ENCODE results near the gene PLA2G2E.
A peak's percentile ranks its signal among the peaks of the same experiment; 100 is the strongest.
"Not testable (repeated sequence)": the region's sequence is repeated elsewhere in the genome, so short reads cannot be mapped to it uniquely, and the experiment has no call there.

Gene PLA2G2E

GRCh38 chr1:19884312-19884711 is 39.1 kb downstream of the PLA2G2E start:
- no peak overlapping the region for H3K4me3 ChIP-seq (ENCODE audit: low read depth, low read length)
- no peak for DNase-seq (ENCODE audit: low read depth)
- TF ChIP-seq, protein P1, sequence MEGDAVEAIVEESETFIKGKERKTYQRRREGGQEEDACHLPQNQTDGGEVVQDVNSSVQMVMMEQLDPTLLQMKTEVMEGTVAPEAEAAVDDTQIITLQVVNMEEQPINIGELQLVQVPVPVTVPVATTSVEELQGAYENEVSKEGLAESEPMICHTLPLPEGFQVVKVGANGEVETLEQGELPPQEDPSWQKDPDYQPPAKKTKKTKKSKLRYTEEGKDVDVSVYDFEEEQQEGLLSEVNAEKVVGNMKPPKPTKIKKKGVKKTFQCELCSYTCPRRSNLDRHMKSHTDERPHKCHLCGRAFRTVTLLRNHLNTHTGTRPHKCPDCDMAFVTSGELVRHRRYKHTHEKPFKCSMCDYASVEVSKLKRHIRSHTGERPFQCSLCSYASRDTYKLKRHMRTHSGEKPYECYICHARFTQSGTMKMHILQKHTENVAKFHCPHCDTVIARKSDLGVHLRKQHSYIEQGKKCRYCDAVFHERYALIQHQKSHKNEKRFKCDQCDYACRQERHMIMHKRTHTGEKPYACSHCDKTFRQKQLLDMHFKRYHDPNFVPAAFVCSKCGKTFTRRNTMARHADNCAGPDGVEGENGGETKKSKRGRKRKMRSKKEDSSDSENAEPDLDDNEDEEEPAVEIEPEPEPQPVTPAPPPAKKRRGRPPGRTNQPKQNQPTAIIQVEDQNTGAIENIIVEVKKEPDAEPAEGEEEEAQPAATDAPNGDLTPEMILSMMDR (IDR thresholded peaks at IDR 0.05; ENCODE audit: low read depth, low read length, missing control alignments), result no peak
- in situ Hi-C loops (cut with HindIII; ENCODE audit: low sequenced_read_pairs), result no loop called here

GRCh38 chr1:19882111-19883071 is 41.0 kb downstream of the PLA2G2E start, which contains the start of gene OTUD3:
Gene OTUD3 (plus strand): TSS chr1:19882395. CDS start chr1:19882514, 119 bp downstream.
- in situ Hi-C loops (cut with HindIII; ENCODE audit: low sequenced_read_pairs), result no loop called here

DNA sequence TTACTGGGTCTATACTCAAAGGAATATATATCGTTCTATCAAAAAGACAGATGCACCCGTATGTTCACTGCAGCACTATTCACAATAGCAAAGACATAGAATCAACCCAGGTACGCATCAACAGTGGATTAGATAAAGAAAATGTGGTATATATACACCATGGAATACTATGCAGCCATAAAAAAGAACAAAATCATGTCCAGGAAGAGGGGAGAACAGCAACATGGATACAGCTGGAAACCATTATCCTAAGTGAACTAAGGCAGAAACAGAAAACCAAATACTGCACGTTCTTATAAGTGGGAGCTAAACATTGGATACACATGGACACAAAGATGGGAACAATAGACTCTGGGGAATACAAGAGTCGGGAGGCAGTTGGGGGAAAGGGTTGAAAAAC is 42.6 kb downstream of the PLA2G2E start:
- DNase-seq (ENCODE audit: low read depth); in situ Hi-C loops (cut with HindIII; ENCODE audit: low sequenced_read_pairs); H3K4me3 ChIP-seq (ENCODE audit: low read depth, low read length): not testable (repeated sequence)

More at GRCh38 chr1:19882111-19883071, 41.0 kb downstream of the PLA2G2E start, which contains the start of gene OTUD3:
- TF ChIP-seq, protein P1 (IDR thresholded peaks at IDR 0.05; ENCODE audit: low read depth, low read length, missing control alignments), result peak; percentile 90
- DNase-seq (ENCODE audit: low read depth), result peak; percentile 96
- peak within 1 kb of the TSS; percentile 91 for H3K4me3 ChIP-seq (ENCODE audit: low read depth, low read length)

DNA sequence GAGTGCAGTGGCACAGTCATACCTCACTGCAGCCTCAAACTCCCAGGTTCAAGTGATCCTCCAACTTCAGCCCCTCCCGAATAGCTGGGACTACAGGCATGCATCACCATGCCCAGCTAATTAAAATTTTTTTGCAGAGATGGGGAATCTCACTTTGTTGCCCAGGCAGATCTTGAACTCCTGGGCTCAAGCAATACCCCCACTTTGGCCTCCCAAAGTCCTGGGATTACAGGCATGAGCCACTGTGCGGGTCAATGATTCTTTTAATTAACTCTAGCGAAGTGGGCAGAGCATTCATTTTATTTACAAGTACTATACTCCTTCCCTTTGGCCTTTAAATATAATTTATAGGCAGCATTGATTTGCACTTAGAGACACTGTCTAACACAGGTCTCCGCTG is 43.8 kb downstream of the PLA2G2E start:
- in situ Hi-C loops (cut with HindIII; ENCODE audit: low sequenced_read_pairs), result no loop called here
- TF ChIP-seq, protein P1 (IDR thresholded peaks at IDR 0.05; ENCODE audit: low read depth, low read length, missing control alignments), result no peak
- DNase-seq (ENCODE audit: low read depth), result no peak
- no peak overlapping the region for H3K4me3 ChIP-seq (ENCODE audit: low read depth, low read length)

DNA sequence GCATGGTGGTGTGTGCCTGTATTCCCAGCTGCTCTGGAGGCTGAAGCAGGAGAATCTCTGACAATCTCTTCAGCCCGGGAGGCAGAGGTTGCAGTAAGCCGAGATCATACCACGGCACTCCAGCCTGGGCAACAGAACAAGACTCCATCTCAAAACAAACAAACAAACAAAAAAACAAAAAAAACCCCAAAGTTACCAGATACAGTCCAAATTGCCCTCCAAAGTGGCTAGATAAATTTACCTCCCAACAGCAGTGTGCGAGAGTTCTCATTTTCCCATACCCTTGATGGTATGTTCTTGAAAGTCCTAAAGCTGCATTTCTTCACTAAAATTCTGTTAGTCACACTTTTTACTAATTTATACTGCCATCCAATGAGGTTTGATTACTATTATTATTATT is 44.2 kb downstream of the PLA2G2E start:
- TF ChIP-seq, protein P1 (IDR thresholded peaks at IDR 0.05; ENCODE audit: low read depth, low read length, missing control alignments), result no peak
- no peak overlapping the region for H3K4me3 ChIP-seq (ENCODE audit: low read depth, low read length)
- no peak for DNase-seq (ENCODE audit: low read depth)
- in situ Hi-C loops (cut with HindIII; ENCODE audit: low sequenced_read_pairs), result no loop called here

GRCh38 chr1:19878637-19878985 is 44.8 kb downstream of the PLA2G2E start:
- H3K4me3 ChIP-seq (ENCODE audit: low read depth, low read length), result no peak overlapping the region
- in situ Hi-C loops (cut with HindIII; ENCODE audit: low sequenced_read_pairs), result no loop called here
- TF ChIP-seq, protein P1 (IDR thresholded peaks at IDR 0.05; ENCODE audit: low read depth, low read length, missing control alignments), result no peak
- DNase-seq (ENCODE audit: low read depth), result no peak
